PC-9 (cell line): Measurements from ENCODE around the gene INSYN2B.

Source experiments
- CTCF ChIP-seq: fragments of 200-600 bp; sonication (generic); conservative IDR thresholded peaks from 2 replicates; pipeline ENCODE4 v1.6.1; 2017; ENCODE audit warnings: mixed run types, antibody characterized with exemption, mild to moderate bottlenecking, moderate library complexity
- EZH2 ChIP-seq: fragments of 200-600 bp; sonication (generic); IDR thresholded peaks from 2 replicates; pipeline ENCODE4 v1.8.0; 2017; ENCODE audit warnings: antibody characterized with exemption, low read depth

GRCh38 chr5:169956126-169956525, 24.2 kb downstream of the INSYN2B start:
- TF ChIP-seq CTCF (no peak), EZH2 (no peak)
